Breast epithelium (tissue), 4 donors: ENCODE data around the gene ISL2. TPM values are rescaled to one million over a fixed set of nuclear protein-coding genes. Genes with fewer than 3 reads are reported as not detected.

Experiments
- DNase-seq, 2 donors: peaks; one replicate each; pipeline ENCODE4 v3.0.0-alpha.2; 2019; ENCODE audit warnings: low spot score in 2 of 2
- H3K27ac ChIP-seq, 2 donors: fragments of 200-600 bp; sonication (generic) in 1 of 2; one replicate each; pipeline ENCODE4 v1.5.1; 2016 to 2019; ENCODE audit warnings: mild to moderate bottlenecking in 1 of 2
- H3K27me3 ChIP-seq, 2 donors: fragments of 200-600 bp; sonication (generic) in 1 of 2; one replicate each; pipeline versions ENCODE4 v1.5.1 to v1.6.0; 2017 to 2019; ENCODE audit warnings: control low read depth in 1 of 2, mild to moderate bottlenecking in 1 of 2
- H3K36me3 ChIP-seq: fragments of 200-600 bp; one replicate; pipeline ENCODE4 v1.5.1; 2019
- H3K4me1 ChIP-seq, 2 donors: fragments of 200-600 bp; sonication (generic); one replicate each; pipeline ENCODE4 v1.5.1; 2016 to 2019; ENCODE audit warnings: control low read depth in 1 of 2
- H3K4me3 ChIP-seq, 3 donors: fragments of 200-600 bp; sonication (generic); 1 replicate in 2 of 3; 2 replicates in 1 of 3; pipeline ENCODE4 v1.5.1; 2016 to 2019; ENCODE audit warnings: mild to moderate bottlenecking in 3 of 3, moderate library complexity in 2 of 3
- H3K9me3 ChIP-seq, 2 donors: fragments of 200-600 bp; sonication (generic) in 1 of 2; one replicate each; pipeline ENCODE4 v1.5.1; 2016 to 2019; ENCODE audit warnings: control low read depth in 1 of 2
- POLR2A ChIP-seq: fragments of 450-650 bp; IDR thresholded peaks from one replicate; pipeline ENCODE4 v1.6.1; 2016; ENCODE audit warnings: antibody characterized with exemption, mild to moderate bottlenecking, moderate library complexity
- POLR2AphosphoS5 ChIP-seq, 3 donors: sonication (generic); formaldehyde crosslinking; IDR thresholded peaks; one replicate each; pipeline ENCODE4 v1.6.1; 2017; ENCODE audit warnings: antibody characterized with exemption in 3 of 3
- intact Hi-C: fragments of 100-400 bp; cut with DNase I; formaldehyde crosslinking; loops from one replicate; pipeline ENCODE4 v1.15.1; 2023; ENCODE audit warnings: low total_unique reads
- total RNA-seq, 3 donors: library from RNA; depleted of rRNA; stranded (reverse); fragments of >200 nt; gene quantifications; one replicate each; pipeline ENCODE4 v1.1.0, GENCODE V29; 2016
- TF ChIP-seq, protein P1 (sequence below), 3 donors: fragments of 450-650 bp; IDR thresholded peaks; one replicate each; pipeline ENCODE4 v1.5.1; 2016 to 2017; ENCODE audit warnings: antibody characterized with exemption in 3 of 3, mild to moderate bottlenecking in 3 of 3, moderate library complexity in 3 of 3

Gene ISL2
- total RNA-seq, 3 donors from 2014 or later: 0.29 TPM; not detected in 2

DNA sequence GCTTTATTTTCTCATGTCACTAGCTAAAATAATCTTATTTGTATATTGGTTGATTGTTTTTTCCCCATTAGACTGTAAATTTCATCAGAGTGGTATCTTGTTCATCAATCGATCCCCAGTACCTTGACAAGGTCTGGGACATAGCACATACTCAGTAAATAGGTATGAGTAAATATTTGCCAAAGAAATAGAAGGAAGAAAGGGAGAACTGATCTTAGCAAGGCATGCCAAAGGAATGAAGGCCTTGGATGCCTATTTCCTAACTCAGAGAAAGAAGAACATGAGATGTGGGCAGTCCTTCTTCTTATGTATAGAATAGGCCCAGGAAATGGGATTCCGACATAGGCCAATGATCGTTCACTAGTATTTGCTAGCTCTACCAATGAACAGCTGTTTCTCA lies 54.7 kb downstream of the ISL2 start:
- TF ChIP-seq POLR2AphosphoS5 (IDR thresholded peaks at IDR 0.05): no peak
- no peak for TF ChIP-seq POLR2A
- TF ChIP-seq, protein P1, sequence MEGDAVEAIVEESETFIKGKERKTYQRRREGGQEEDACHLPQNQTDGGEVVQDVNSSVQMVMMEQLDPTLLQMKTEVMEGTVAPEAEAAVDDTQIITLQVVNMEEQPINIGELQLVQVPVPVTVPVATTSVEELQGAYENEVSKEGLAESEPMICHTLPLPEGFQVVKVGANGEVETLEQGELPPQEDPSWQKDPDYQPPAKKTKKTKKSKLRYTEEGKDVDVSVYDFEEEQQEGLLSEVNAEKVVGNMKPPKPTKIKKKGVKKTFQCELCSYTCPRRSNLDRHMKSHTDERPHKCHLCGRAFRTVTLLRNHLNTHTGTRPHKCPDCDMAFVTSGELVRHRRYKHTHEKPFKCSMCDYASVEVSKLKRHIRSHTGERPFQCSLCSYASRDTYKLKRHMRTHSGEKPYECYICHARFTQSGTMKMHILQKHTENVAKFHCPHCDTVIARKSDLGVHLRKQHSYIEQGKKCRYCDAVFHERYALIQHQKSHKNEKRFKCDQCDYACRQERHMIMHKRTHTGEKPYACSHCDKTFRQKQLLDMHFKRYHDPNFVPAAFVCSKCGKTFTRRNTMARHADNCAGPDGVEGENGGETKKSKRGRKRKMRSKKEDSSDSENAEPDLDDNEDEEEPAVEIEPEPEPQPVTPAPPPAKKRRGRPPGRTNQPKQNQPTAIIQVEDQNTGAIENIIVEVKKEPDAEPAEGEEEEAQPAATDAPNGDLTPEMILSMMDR (IDR thresholded peaks at IDR 0.05): no peak
- Histone ChIP-seq H3K36me3 (no peaks in the 10 kb centered on the region), H3K27me3 (no peaks in the 10 kb centered on the region), H3K4me1 (no peaks in the 10 kb centered on the region), H3K4me3 (no peak overlapping the region), H3K9me3 (no peaks in the 10 kb centered on the region), H3K27ac (no peak overlapping the region)
- intact Hi-C loops: no loop called here
- no peak for DNase-seq

DNA sequence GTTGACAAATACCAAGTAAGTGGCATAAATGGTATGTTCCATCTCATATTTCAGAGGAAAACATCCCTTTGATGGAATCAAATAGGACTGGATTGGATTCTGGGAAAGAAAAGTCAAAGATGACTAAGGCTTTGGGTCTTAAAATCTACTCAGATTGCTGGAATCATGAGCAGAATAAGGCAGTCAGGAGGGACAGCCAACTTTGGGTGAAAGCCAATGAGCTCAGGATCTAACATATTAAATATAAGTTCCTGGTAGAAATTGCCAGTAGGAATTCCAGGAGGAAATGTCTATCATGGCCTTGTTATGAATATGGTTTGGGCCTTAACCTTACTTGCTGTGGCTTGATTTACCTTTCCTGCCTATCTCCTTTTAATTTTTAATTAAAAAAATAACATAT lies 55.3 kb downstream of the ISL2 start:
- no peak for DNase-seq
- H3K9me3 ChIP-seq: no peaks in the 10 kb centered on the region
- TF ChIP-seq POLR2AphosphoS5 (IDR thresholded peaks at IDR 0.05): no peak
- no peak overlapping the region for H3K27ac ChIP-seq
- no peaks in the 10 kb centered on the region for H3K36me3 ChIP-seq
- no peaks in the 10 kb centered on the region for H3K4me1 ChIP-seq
- H3K27me3 ChIP-seq: no peaks in the 10 kb centered on the region
- no peak overlapping the region for H3K4me3 ChIP-seq
- intact Hi-C loops: no loop called here

Other genes starting within 250 kb of the ISL2 start
- gene ETFA, start 25.3 kb upstream of the ISL2 start, total RNA-seq: 100 to 1,000 TPM in 2 of 3 donors, 10 to 100 TPM in 1; 96.0 to 108 (median 108) TPM